Cardiac muscle cell (in vitro differentiated cells and primary cell): ENCODE data around the gene NPL. TPM values are rescaled to one million over a fixed set of nuclear protein-coding genes. Genes with fewer than 3 reads are reported as not detected.
A peak's percentile ranks its signal among the peaks of the same experiment; 100 is the strongest.

Source experiments
- DNase-seq, 2 donors: peaks; one replicate each; pipeline versions ENCODE4 v3.0.0 to v3.0.0-alpha.2; 2010 to 2017; ENCODE audit warnings: low read depth in 1 of 2, low spot score in 1 of 2
- H3K27ac ChIP-seq: fragments of 200-600 bp; sonication (generic); 2 replicates; pipeline ENCODE4 v1.5.1; 2016
- H3K27me3 ChIP-seq: fragments of 200-600 bp; sonication (generic); 2 replicates; pipeline ENCODE4 v1.6.0; 2016; ENCODE audit warnings: control low read depth
- H3K36me3 ChIP-seq: fragments of 200-600 bp; sonication (generic); 2 replicates; pipeline ENCODE4 v1.5.1; 2016; ENCODE audit warnings: control low read depth
- H3K4me1 ChIP-seq: fragments of 200-600 bp; sonication (generic); 2 replicates; pipeline ENCODE4 v1.8.1; 2017; ENCODE audit warnings: low read depth, mild to moderate bottlenecking, mixed run types
- H3K4me3 ChIP-seq: fragments of 200-600 bp; sonication (generic); 2 replicates; pipeline ENCODE4 v1.5.1; 2016; ENCODE audit warnings: mild to moderate bottlenecking
- H3K9me3 ChIP-seq: fragments of 200-600 bp; sonication (generic); 2 replicates; pipeline ENCODE4 v1.5.1; 2017; ENCODE audit warnings: low read depth, mild to moderate bottlenecking, control low read depth
- polyA plus RNA-seq: library from polyadenylated mRNA; unstranded; fragments of >200 nt; fragmentation: Nextera tagmentation; extraction: Ambion mirVana; gene quantifications from 2 replicates; pipeline ENCODE4 v1.2.1, GENCODE V29; 2016
- total RNA-seq: library from RNA; depleted of rRNA; stranded (reverse); fragments of >200 nt; gene quantifications from 2 replicates; pipeline ENCODE4 v1.2.3, GENCODE V29; 2016
- TF ChIP-seq, protein P1 (sequence below): IDR thresholded peaks from 2 replicates; pipeline ENCODE4 v1.5.1; 2012; ENCODE audit warnings: low read depth, mild to moderate bottlenecking, low read length

The NPL gene
- total and polyA plus RNA-seq, 2 experiments from 2014 or later: 0.66 to 1.9 TPM

- DNase-seq: no peak
- Histone ChIP-seq H3K27ac (peak overlapping the region; percentile 40), H3K4me3 (no peak overlapping the region), H3K27me3 (no peaks in the 10 kb centered on the region), H3K36me3 (peaks cover 98% of the 10 kb centered on the region), H3K4me1 (no peaks in the 10 kb centered on the region), H3K9me3 (no peaks in the 10 kb centered on the region)
- TF ChIP-seq, protein P1, sequence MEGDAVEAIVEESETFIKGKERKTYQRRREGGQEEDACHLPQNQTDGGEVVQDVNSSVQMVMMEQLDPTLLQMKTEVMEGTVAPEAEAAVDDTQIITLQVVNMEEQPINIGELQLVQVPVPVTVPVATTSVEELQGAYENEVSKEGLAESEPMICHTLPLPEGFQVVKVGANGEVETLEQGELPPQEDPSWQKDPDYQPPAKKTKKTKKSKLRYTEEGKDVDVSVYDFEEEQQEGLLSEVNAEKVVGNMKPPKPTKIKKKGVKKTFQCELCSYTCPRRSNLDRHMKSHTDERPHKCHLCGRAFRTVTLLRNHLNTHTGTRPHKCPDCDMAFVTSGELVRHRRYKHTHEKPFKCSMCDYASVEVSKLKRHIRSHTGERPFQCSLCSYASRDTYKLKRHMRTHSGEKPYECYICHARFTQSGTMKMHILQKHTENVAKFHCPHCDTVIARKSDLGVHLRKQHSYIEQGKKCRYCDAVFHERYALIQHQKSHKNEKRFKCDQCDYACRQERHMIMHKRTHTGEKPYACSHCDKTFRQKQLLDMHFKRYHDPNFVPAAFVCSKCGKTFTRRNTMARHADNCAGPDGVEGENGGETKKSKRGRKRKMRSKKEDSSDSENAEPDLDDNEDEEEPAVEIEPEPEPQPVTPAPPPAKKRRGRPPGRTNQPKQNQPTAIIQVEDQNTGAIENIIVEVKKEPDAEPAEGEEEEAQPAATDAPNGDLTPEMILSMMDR: no peak
Observed at GRCh38 chr1:182860658-182861057, 71.1 kb downstream of the NPL start.

DNA sequence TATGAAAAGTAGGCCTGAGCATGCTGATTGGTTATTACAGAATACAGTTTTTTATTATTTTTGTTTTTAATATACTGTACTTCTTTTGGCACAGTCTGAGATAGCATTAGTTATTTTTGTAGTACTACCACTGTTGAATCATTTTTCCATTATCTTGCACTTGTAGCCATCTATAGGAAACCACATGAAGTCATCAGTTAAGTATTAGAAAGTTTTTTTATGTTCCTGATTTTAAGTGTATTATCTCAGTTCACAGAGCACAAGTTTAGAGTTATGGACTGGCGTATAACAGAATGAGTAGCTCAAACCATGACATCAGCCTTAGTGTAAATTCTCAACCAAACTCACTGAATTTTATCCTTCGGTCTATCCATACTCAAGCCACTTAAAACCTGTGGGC is 72.4 kb downstream of the NPL start:
- peak in 1 of 2 donors; percentile 33 for DNase-seq
- H3K36me3 ChIP-seq: peaks cover 99% of the 10 kb centered on the region
- H3K27me3 ChIP-seq: no peaks in the 10 kb centered on the region
- TF ChIP-seq, protein P1: no peak
- H3K4me1 ChIP-seq: no peaks in the 10 kb centered on the region
- peak overlapping the region; percentile 20 for H3K27ac ChIP-seq
- H3K4me3 ChIP-seq: no peak overlapping the region
- H3K9me3 ChIP-seq: no peaks in the 10 kb centered on the region

DNA sequence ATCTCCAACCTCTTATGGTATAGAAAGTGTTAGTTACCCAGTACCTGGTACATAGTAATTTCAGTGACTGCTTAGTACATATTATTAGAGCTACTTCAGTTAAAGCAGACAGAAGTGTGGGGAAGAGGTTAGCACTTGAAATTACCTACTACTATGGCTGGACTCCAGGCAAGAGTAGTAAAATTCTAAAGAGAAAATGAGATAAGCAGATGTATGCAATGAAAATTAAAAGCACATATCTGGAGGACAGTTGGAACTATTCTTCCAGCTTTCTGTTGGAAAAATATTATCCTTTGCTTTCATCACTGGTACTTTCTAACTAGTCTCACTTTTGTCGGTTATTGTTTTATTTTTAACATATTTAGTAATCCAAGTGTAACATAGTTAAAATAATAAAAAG is 73.3 kb downstream of the NPL start:
- no peaks in the 10 kb centered on the region for H3K9me3 ChIP-seq
- H3K27ac ChIP-seq: peak overlapping the region; percentile 20
- no peak overlapping the region for H3K4me3 ChIP-seq
- H3K36me3 ChIP-seq: peaks cover 99% of the 10 kb centered on the region
- H3K27me3 ChIP-seq: no peaks in the 10 kb centered on the region
- no peaks in the 10 kb centered on the region for H3K4me1 ChIP-seq
- DNase-seq: no peak
- TF ChIP-seq, protein P1: no peak

DNA sequence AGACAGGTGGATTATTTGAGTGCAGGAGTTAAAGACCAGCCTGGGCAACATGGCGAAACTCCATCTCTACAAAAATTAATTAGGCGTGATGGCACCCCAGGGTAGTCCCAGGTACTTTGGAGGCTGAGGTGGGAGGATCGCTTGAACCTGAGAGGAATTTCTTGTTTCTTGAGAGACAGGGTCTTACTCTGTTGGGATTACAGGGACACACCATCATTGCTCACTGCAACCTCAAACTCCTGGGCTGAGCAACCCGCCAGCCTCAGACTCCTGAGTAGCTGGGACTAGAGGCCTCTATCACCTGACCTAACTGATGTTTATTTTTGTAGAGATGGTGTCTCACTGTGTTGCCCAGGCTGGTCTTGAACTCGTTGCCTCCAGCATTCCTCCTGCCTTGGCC is 74.4 kb downstream of the NPL start:
- no peak for DNase-seq
- Histone ChIP-seq H3K36me3 (peaks cover 97% of the 10 kb centered on the region), H3K27ac (no peak overlapping the region), H3K27me3 (no peaks in the 10 kb centered on the region), H3K4me3 (no peak overlapping the region), H3K4me1 (no peaks in the 10 kb centered on the region), H3K9me3 (no peaks in the 10 kb centered on the region)
- TF ChIP-seq, protein P1: no peak

DNA sequence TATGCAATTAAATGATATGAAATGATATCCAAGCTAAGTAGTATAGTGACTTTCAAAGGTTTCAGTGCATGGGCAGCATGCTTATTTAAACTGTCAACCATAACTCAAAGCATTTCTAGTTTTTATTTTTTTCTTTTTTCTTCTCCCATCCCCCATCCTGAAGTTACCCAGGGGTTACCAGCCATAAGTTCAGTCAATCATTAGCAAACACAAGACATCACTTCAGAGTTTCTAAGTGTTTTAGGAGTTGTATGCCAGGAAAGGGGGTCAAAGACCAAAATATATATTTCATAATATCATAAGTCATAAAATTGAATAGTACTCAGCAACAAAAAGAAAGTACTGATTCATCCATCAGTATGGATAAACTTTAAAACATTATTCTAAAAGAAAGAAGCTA is 78.3 kb downstream of the NPL start:
- Histone ChIP-seq H3K4me1 (no peaks in the 10 kb centered on the region), H3K27ac (no peak overlapping the region), H3K27me3 (no peaks in the 10 kb centered on the region), H3K36me3 (peaks cover 95% of the 10 kb centered on the region), H3K9me3 (no peaks in the 10 kb centered on the region), H3K4me3 (no peak overlapping the region)
- no peak for DNase-seq
- TF ChIP-seq, protein P1: no peak

GRCh38 chr1:182869241-182869666 is 79.7 kb downstream of the NPL start:
- no peak overlapping the region for H3K4me3 ChIP-seq
- no peaks in the 10 kb centered on the region for H3K27me3 ChIP-seq
- peaks cover 95% of the 10 kb centered on the region for H3K36me3 ChIP-seq
- no peaks in the 10 kb centered on the region for H3K4me1 ChIP-seq
- H3K9me3 ChIP-seq: no peaks in the 10 kb centered on the region
- H3K27ac ChIP-seq: peak overlapping the region; percentile 37
- TF ChIP-seq, protein P1: no peak
- DNase-seq: no peak
